ENCODE measurements around the gene EME1.

The EME1 gene

GRCh38 chr17:50364715-50365114 is 8.3 kb upstream of the EME1 start:
- Mint-ChIP-seq H3K4me3 (no peak overlapping the region), H3K27ac (no peak overlapping the region), H3K36me3 (ENCODE audit: low read depth) (peaks cover 68% of the 10 kb centered on the region), H3K9me3 (no peaks in the 10 kb centered on the region), H3K27me3 (no peaks in the 10 kb centered on the region), H3K4me1 (ENCODE audit: low read depth) (peaks cover 13% of the 10 kb centered on the region)
- DNase-seq = no peak

- H3K36me3 Mint-ChIP-seq (ENCODE audit: low read depth) = peaks cover 68% of the 10 kb centered on the region
- no peak for DNase-seq
- H3K4me1 Mint-ChIP-seq (ENCODE audit: low read depth) = peaks cover 13% of the 10 kb centered on the region
- H3K27ac Mint-ChIP-seq = no peak overlapping the region
- no peaks in the 10 kb centered on the region for H3K9me3 Mint-ChIP-seq
- no peak overlapping the region for H3K4me3 Mint-ChIP-seq
- H3K27me3 Mint-ChIP-seq = no peaks in the 10 kb centered on the region
Measured at GRCh38 chr17:50365165-50365564, 7.9 kb upstream of the EME1 start.

- DNase-seq = no peak
- Mint-ChIP-seq H3K4me1 (ENCODE audit: low read depth) (peaks cover 19% of the 10 kb centered on the region), H3K27me3 (no peaks in the 10 kb centered on the region), H3K27ac (no peak overlapping the region), H3K36me3 (ENCODE audit: low read depth) (peaks cover 71% of the 10 kb centered on the region), H3K4me3 (no peak overlapping the region), H3K9me3 (no peaks in the 10 kb centered on the region)
Measured at GRCh38 chr17:50365649-50366393, 7.2 kb upstream of the EME1 start.

GRCh38 chr17:50367401-50367800 is 5.6 kb upstream of the EME1 start:
- H3K36me3 Mint-ChIP-seq (ENCODE audit: low read depth) = peaks cover 82% of the 10 kb centered on the region
- no peak overlapping the region for H3K4me3 Mint-ChIP-seq
- H3K9me3 Mint-ChIP-seq = no peaks in the 10 kb centered on the region
- no peaks in the 10 kb centered on the region for H3K27me3 Mint-ChIP-seq
- DNase-seq = no peak
- H3K4me1 Mint-ChIP-seq (ENCODE audit: low read depth) = peaks cover 25% of the 10 kb centered on the region
- H3K27ac Mint-ChIP-seq = no peak overlapping the region

GRCh38 chr17:50370052-50370451 is 3.0 kb upstream of the EME1 start:
- Mint-ChIP-seq H3K27me3 (no peaks in the 10 kb centered on the region), H3K27ac (peak overlapping the region; percentile 62), H3K4me3 (peak overlapping the region; percentile 9), H3K4me1 (ENCODE audit: low read depth) (peaks cover 31% of the 10 kb centered on the region), H3K36me3 (ENCODE audit: low read depth) (peaks cover 89% of the 10 kb centered on the region), H3K9me3 (no peaks in the 10 kb centered on the region)
- no peak for DNase-seq

- H3K36me3 Mint-ChIP-seq (ENCODE audit: low read depth) = peaks cover 89% of the 10 kb centered on the region
- peak overlapping the region; percentile 100 for H3K27ac Mint-ChIP-seq
- no peaks in the 10 kb centered on the region for H3K9me3 Mint-ChIP-seq
- peaks cover 31% of the 10 kb centered on the region for H3K4me1 Mint-ChIP-seq (ENCODE audit: low read depth)
- DNase-seq = no peak
- H3K4me3 Mint-ChIP-seq = peak overlapping the region; percentile 99
- no peaks in the 10 kb centered on the region for H3K27me3 Mint-ChIP-seq
Measured at GRCh38 chr17:50371526-50371925, 1.5 kb upstream of the EME1 start.

- Mint-ChIP-seq H3K9me3 (no peaks in the 10 kb centered on the region), H3K27me3 (no peaks in the 10 kb centered on the region), H3K4me1 (ENCODE audit: low read depth) (peaks cover 31% of the 10 kb centered on the region), H3K27ac (peak overlapping the region; percentile 100), H3K4me3 (peak overlapping the region; percentile 99), H3K36me3 (ENCODE audit: low read depth) (peaks cover 89% of the 10 kb centered on the region)
- DNase-seq = no peak
Measured at GRCh38 chr17:50372222-50372757, 739 bp upstream of the EME1 start.

GRCh38 chr17:50373705-50374104 is 676 bp downstream of the EME1 start:
- H3K4me1 Mint-ChIP-seq (ENCODE audit: low read depth) = peaks cover 31% of the 10 kb centered on the region
- DNase-seq = no peak
- no peaks in the 10 kb centered on the region for H3K27me3 Mint-ChIP-seq
- no peaks in the 10 kb centered on the region for H3K9me3 Mint-ChIP-seq
- peaks cover 86% of the 10 kb centered on the region for H3K36me3 Mint-ChIP-seq (ENCODE audit: low read depth)
- peak overlapping the region; percentile 100 for H3K27ac Mint-ChIP-seq
- H3K4me3 Mint-ChIP-seq = peak overlapping the region; percentile 99

- peaks cover 86% of the 10 kb centered on the region for H3K36me3 Mint-ChIP-seq (ENCODE audit: low read depth)
- peaks cover 24% of the 10 kb centered on the region for H3K4me1 Mint-ChIP-seq (ENCODE audit: low read depth)
- H3K27me3 Mint-ChIP-seq = no peaks in the 10 kb centered on the region
- no peak for DNase-seq
- no peak overlapping the region for H3K4me3 Mint-ChIP-seq
- no peaks in the 10 kb centered on the region for H3K9me3 Mint-ChIP-seq
- H3K27ac Mint-ChIP-seq = no peak overlapping the region
Measured at GRCh38 chr17:50375858-50376538, 3.0 kb downstream of the EME1 start.

- no peak for DNase-seq
- Mint-ChIP-seq H3K27me3 (no peaks in the 10 kb centered on the region), H3K27ac (no peak overlapping the region), H3K9me3 (no peaks in the 10 kb centered on the region), H3K36me3 (ENCODE audit: low read depth) (peaks cover 95% of the 10 kb centered on the region), H3K4me3 (no peak overlapping the region), H3K4me1 (ENCODE audit: low read depth) (no peaks in the 10 kb centered on the region)
Measured at GRCh38 chr17:50379351-50380132, 6.5 kb downstream of the EME1 start.

- H3K27me3 Mint-ChIP-seq = no peaks in the 10 kb centered on the region
Measured at GRCh38 chr17:50380369-50381259, 7.6 kb downstream of the EME1 start.

GRCh38 chr17:50381260-50381815 is 8.3 kb downstream of the EME1 start:
- H3K9me3 Mint-ChIP-seq = no peaks in the 10 kb centered on the region
- H3K4me1 Mint-ChIP-seq (ENCODE audit: low read depth) = no peaks in the 10 kb centered on the region
- no peak overlapping the region for H3K27ac Mint-ChIP-seq
- H3K27me3 Mint-ChIP-seq = no peaks in the 10 kb centered on the region
- no peak overlapping the region for H3K4me3 Mint-ChIP-seq
- peaks cover 98% of the 10 kb centered on the region for H3K36me3 Mint-ChIP-seq (ENCODE audit: low read depth)
- no peak for DNase-seq

More at GRCh38 chr17:50380369-50381259, 7.6 kb downstream of the EME1 start:
- Mint-ChIP-seq H3K9me3 (no peaks in the 10 kb centered on the region), H3K36me3 (ENCODE audit: low read depth) (peaks cover 98% of the 10 kb centered on the region), H3K4me1 (ENCODE audit: low read depth) (no peaks in the 10 kb centered on the region), H3K4me3 (no peak overlapping the region), H3K27ac (no peak overlapping the region)
- no peak for DNase-seq

GRCh38 chr17:50381920-50382319 is 8.9 kb downstream of the EME1 start:
- Mint-ChIP-seq H3K27ac (peak overlapping the region; percentile 44), H3K36me3 (ENCODE audit: low read depth) (peaks cover 98% of the 10 kb centered on the region), H3K27me3 (no peaks in the 10 kb centered on the region), H3K4me3 (no peak overlapping the region), H3K9me3 (no peaks in the 10 kb centered on the region), H3K4me1 (ENCODE audit: low read depth) (no peaks in the 10 kb centered on the region)
- DNase-seq = no peak

Measured in activated T-cell treated with anti-CD3 and anti-CD28 coated beads, Interleukin-2, amount 50 U/mL, for 24 hours (primary cell).